H54 (cell line): Measurements from ENCODE around the gene JADE2.

Experiments used
- DNase-seq: peaks from one replicate; pipeline ENCODE4 v3.0.0; 2011; ENCODE audit warnings: low spot score, mixed read lengths; ENCODE audit not compliant: insufficient read length
- FAIRE-seq: peaks from 3 replicates; lab custom pipeline; 2011; peaks lifted over from hg19 to GRCh38; lab: Jason Lieb, UNC
- POLR2A ChIP-seq: IDR thresholded peaks from 2 replicates; pipeline ENCODE4 v1.6.1; 2011; ENCODE audit warnings: low read depth, mild to moderate bottlenecking, low read length

JADE2 gene

GRCh38 chr5:134606726-134607125 lies 81.3 kb downstream of the JADE2 start:
- FAIRE-seq (no peak), DNase-seq (no peak)
- no peak for TF ChIP-seq POLR2A

GRCh38 chr5:134608555-134608954 lies 83.1 kb downstream of the JADE2 start:
- FAIRE-seq, result no peak

GRCh38 chr5:134609232-134609851 lies 83.9 kb downstream of the JADE2 start:
- no peak for DNase-seq
- no peak for FAIRE-seq
- no peak for TF ChIP-seq POLR2A

More at GRCh38 chr5:134608555-134608954, 83.1 kb downstream of the JADE2 start:
- no peak for TF ChIP-seq POLR2A
- DNase-seq, result no peak

GRCh38 chr5:134610725-134611124 lies 85.3 kb downstream of the JADE2 start:
- FAIRE-seq, result no peak
- DNase-seq, result no peak
- no peak for TF ChIP-seq POLR2A

- DNase-seq (no peak), FAIRE-seq (no peak)
- no peak for TF ChIP-seq POLR2A
Measured at GRCh38 chr5:134611515-134611914, 86.0 kb downstream of the JADE2 start.

GRCh38 chr5:134614450-134615085 lies 89.1 kb downstream of the JADE2 start:
- DNase-seq (no peak), FAIRE-seq (no peak)
- TF ChIP-seq POLR2A, result no peak

GRCh38 chr5:134620634-134621033 lies 95.2 kb downstream of the JADE2 start:
- FAIRE-seq, result no peak

GRCh38 chr5:134625559-134625958 lies 100.1 kb downstream of the JADE2 start:
- TF ChIP-seq POLR2A, result no peak
- FAIRE-seq, result no peak

More at GRCh38 chr5:134620634-134621033, 95.2 kb downstream of the JADE2 start:
- TF ChIP-seq POLR2A, result no peak
- DNase-seq, result no peak

GRCh38 chr5:134626369-134627014 lies 101.0 kb downstream of the JADE2 start:
- DNase-seq (no peak), FAIRE-seq (no peak)
- no peak for TF ChIP-seq POLR2A

More at GRCh38 chr5:134625559-134625958, 100.1 kb downstream of the JADE2 start:
- no peak for DNase-seq
